OCI-LY7 (cell line): Measurements from ENCODE around the gene ANKFY1.

Source experiments
- CTCF ChIP-seq: fragments of 200-600 bp; sonication (generic); conservative IDR thresholded peaks from 2 replicates; pipeline ENCODE4 v1.5.1; 2014; ENCODE audit warnings: mild to moderate bottlenecking, antibody characterized with exemption, low read length, moderate library complexity, mixed read lengths
- EZH2phosphoT487 ChIP-seq: fragments of 200-600 bp; sonication (generic); IDR thresholded peaks from 2 replicates; pipeline ENCODE4 v1.6.1; 2018; ENCODE audit warnings: low read depth, borderline replicate concordance, mild to moderate bottlenecking, mixed run types, antibody characterized with exemption, low read length, moderate library complexity, mixed read lengths

- TF ChIP-seq CTCF (no peak), EZH2phosphoT487 (no peak)
Measured at GRCh38 chr17:4165301-4166010, 98.3 kb downstream of the ANKFY1 start.
